HG02938 (cell line): ENCODE measurements around the gene MRPL57.
A peak's percentile ranks its signal among the peaks of the same experiment; 100 is the strongest.
"Not testable (repeated sequence)": the region's sequence is repeated elsewhere in the genome, so short reads cannot be mapped to it uniquely, and the experiment has no call there.

Source experiments
- ATAC-seq: cut with Tn5 transposase; IDR thresholded peaks from one replicate; pipeline ENCODE4 v1.9.1; 2021; ENCODE audit warnings: mild to moderate bottlenecking, moderate library complexity; ENCODE audit not compliant: unreplicated experiment

Gene MRPL57

DNA sequence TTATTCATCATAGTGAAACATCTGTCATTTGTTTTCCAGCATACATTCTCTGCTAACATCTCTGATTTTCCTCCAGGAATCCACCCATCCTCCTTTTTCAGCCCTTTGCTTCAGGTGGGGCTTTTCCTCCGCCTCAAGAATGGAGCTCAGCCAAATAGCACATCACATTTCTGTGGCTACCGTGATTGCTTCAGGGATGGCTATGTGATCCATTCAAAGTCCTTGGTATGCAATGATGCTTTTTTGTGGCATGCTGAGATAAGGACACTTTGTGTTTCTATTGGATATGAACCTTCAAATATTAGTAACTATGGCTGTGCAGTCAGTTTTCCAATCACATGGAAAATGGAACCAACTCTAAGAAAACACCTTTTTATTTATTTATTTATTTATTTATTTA, 18.3 kb downstream of the MRPL57 start:
- not testable (repeated sequence) for ATAC-seq

DNA sequence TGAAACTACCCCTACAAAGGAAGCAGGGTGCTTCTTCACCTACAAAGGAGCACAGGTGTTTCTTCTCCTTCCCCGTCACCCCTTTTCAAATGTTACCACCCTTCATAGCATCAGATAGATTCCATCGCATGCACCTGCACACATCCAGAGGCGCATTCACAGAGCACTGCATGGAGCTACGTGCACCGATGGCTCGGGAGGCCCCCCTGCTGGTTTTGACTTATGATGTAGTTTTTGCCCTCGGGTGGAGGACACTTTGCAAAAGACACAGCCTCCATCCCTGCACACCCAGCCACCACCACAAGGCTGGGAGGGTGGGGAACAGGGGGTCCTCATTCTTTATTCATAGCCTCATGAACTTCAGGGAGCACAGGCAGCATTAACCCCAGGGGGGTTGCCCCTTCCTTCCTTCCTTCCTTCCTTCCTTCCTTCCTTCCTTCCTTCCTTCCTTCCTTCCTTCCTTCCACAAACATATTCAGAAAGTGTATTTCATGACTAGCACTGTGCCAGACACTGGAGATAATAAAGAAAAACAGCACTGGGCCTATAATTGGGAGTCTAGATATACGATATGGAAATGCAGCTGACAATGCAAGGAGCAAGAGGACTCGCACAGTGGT, 21.3 kb downstream of the MRPL57 start:
- ATAC-seq, result not testable (repeated sequence)

DNA sequence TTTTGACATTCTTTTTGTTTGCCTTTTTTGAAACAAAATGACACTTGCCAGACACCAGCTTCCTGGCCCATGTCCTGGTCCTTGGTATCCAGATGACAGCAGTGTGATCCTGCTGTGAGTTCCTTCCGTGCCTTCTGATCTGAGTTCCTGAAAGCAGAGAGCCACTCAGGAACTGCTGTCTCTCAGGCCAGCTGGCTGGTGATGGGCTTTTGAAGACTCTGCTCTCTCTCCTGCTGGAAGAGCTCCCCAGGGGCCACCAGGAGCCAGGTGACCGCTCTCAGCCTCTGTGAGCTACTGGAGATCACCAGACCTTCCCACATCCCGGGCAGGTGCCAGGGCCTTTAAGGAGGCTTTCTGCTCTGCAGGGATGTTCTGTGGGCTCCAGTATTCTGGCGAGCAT, 21.9 kb downstream of the MRPL57 start:
- ATAC-seq, result not testable (repeated sequence)

- not testable (repeated sequence) for ATAC-seq
These were observed 25.2 kb downstream of the MRPL57 start for GRCh38 chr13:21201456-21202190.

- no peak for ATAC-seq
These were observed 26.5 kb downstream of the MRPL57 start for GRCh38 chr13:21202767-21203531.

GRCh38 chr13:21208652-21209154, 32.2 kb downstream of the MRPL57 start:
- no peak for ATAC-seq

GRCh38 chr13:21212138-21212775, 35.8 kb downstream of the MRPL57 start:
- ATAC-seq, result no peak

DNA sequence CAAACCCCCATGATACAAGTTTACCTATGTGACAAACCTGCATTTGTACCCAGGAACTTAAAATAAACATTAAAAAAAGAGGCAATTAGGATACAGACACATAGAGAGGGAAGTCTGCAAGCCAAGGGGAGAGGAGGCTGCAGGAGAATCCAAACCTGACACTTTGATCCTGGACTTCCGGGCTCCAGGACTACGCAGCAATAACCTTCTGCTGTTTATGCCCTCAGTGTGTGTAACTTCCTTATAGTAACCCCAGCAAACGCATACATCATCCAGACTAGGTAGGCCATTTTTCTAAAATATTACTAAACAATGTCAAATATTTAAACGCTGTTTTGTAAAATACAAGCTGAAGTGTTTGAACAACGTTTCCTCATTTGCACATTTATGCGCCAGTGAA, 39.0 kb downstream of the MRPL57 start:
- ATAC-seq, result not testable (repeated sequence)

DNA sequence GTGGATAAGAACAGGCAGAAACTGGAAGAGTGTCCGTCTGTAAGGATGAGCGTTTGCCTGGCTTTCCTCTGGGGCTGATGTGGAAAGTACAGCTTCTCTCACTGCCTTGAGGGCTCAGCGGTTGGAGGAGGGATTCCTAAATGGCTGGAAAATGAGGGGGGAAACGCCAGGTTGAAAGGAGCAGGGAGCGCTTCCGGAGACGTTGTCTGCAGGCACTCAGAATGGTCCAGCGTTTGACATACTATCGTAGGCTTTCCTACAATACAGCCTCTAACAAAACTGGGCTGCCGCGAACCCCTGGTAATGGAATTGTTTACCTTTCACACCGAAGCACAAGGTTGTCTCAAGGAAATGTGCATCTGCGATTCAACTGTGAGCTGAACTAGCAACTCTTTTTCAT, 39.9 kb downstream of the MRPL57 start:
- no peak for ATAC-seq

- ATAC-seq, result peak; percentile 97
These were observed 42.0 kb downstream of the MRPL57 start for GRCh38 chr13:21218351-21219035.

DNA sequence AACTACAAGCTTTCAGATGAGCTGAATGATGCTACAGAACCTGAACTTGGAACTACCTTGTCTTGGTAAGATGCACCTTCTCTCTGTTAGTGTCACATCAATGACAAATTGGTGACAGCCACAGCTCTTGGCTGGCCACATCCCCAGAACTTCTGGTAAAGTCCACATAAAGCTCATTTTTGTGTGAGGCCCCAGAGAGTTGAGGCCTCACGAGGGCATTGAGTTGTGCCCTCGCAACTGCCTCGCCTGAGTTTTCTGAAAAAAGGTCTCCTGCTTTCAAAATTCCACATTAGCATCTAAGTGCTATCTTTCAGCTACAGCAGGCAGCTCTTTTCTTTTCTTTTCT, 42.6 kb downstream of the MRPL57 start:
- no peak for ATAC-seq

DNA sequence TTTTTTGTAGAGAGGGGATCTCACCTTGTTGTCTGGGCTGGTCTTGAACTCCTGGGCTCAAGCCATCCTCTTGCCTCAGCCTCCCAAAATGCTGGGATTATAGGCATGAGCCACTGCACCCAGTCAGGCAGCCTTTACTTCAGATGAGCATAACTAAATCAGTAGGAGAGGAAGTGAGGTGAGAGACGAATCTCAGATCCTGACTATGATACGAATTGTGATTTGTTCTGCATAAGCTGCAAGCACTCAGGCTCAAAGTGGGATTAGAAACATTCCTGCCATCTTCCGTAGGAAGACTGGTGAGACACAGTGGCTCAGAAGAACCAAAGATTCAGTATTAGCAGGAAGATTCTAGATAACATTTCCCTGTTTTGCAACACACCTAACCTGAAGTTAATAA, 43.3 kb downstream of the MRPL57 start:
- not testable (repeated sequence) for ATAC-seq

DNA sequence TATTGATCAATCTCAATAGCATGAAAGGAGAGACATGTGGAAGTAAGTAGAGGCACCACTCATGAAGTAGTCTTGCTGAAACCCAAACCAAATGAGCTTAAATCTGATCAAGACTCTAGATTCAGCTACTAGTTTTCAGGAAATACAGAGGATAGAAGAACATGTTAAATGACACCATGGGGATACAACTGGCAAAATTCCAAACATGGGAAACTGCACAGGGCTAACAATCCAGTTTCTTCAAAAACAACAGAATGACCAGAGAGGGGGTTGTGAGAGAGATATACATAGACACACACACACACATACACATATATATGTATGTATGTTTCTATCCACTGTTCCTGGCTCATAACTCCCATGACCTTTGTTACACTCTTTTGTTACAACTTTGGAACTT, 44.8 kb downstream of the MRPL57 start:
- no peak for ATAC-seq

GRCh38 chr13:21225082-21225481, 48.6 kb downstream of the MRPL57 start:
- ATAC-seq, result no peak

DNA sequence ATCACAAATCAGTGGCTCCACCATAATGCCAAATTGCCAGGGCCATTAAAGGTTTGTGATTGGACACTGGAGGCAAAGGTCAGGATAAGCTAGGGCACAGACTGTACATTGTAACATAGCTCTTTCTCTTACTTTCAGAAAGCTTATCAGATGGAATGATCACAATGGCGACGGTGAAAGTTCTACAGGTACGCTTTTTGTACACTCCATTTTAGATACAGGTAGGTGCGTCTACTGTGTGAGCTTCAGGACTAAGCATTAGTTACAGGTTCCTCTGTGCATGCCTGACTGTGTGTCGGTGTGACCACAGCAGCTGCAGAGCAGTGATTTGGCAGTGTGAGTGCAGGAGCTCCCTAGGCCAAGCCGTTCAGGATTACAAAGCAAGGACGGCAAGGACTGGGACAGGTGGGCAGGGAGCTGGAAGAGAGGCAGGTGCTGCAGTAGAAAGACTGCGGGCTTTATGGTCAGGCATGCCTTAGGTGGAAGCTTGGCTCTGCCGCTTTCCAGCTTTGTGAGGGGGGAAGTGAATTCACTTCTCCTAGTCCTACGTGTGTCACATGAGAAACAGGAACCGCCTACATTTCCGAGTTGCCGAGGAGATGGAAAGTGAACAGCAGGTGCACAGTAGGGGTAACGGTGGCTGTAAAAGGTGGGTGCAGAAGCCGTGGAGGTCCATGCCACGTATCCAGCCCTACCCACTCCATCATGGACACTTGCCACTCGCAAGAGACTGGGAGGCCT, 49.6 kb downstream of the MRPL57 start:
- no peak for ATAC-seq

GRCh38 chr13:21227917-21228316, 51.5 kb downstream of the MRPL57 start:
- ATAC-seq, result no peak
